ENCODE data around the gene ITCH.

DNA sequence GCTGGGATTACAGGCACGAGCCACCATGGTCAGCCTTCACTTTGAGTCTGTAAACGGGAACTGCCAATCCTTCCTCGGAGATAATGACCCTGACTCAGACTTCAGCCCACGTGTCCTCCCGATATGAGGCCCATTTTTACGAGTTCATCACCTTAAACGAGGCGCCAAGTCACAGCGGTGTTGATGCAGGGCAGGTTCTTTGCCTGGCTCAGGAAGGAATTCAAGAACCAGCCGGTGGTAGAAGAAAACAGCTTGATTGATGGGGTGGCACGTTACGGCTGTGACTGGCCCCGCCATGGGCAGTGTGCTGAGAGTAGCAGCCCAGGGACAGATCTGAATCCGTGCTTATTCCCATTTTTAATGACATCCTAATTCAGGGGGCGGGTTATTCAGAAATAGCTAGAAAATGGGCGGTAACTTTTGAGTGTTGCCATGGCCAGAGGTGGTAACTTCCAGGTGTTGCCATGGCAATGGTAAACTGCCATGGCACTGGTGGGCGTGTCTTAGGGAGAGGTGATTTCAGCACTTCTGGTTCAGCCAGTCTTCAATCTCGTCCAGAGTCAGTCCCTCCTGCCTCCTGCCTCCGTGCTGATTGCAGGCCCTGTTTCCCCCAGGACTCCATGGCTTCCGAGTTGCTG is 186.3 kb downstream of the ITCH start:
- TF ChIP-seq POLR2A (IDR thresholded peaks at IDR 0.05) = no peak
- TF ChIP-seq, protein P1, sequence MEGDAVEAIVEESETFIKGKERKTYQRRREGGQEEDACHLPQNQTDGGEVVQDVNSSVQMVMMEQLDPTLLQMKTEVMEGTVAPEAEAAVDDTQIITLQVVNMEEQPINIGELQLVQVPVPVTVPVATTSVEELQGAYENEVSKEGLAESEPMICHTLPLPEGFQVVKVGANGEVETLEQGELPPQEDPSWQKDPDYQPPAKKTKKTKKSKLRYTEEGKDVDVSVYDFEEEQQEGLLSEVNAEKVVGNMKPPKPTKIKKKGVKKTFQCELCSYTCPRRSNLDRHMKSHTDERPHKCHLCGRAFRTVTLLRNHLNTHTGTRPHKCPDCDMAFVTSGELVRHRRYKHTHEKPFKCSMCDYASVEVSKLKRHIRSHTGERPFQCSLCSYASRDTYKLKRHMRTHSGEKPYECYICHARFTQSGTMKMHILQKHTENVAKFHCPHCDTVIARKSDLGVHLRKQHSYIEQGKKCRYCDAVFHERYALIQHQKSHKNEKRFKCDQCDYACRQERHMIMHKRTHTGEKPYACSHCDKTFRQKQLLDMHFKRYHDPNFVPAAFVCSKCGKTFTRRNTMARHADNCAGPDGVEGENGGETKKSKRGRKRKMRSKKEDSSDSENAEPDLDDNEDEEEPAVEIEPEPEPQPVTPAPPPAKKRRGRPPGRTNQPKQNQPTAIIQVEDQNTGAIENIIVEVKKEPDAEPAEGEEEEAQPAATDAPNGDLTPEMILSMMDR (IDR thresholded peaks at IDR 0.05) = no peak

Data from transverse colon (tissue), 3 donors.